GM10266 (cell line): ENCODE measurements around the gene WRAP53.

Experiments used
- DNase-seq: peaks from one replicate; pipeline ENCODE4 v3.0.0; 2012; ENCODE audit errors: extremely low spot score
- TF ChIP-seq, protein P1 (sequence below): IDR thresholded peaks from 2 replicates; pipeline ENCODE4 v1.5.1; 2012; ENCODE audit warnings: mild to moderate bottlenecking, low read depth; ENCODE audit not compliant: control insufficient read depth, insufficient read depth; ENCODE audit errors: missing control alignments

WRAP53 gene

DNA sequence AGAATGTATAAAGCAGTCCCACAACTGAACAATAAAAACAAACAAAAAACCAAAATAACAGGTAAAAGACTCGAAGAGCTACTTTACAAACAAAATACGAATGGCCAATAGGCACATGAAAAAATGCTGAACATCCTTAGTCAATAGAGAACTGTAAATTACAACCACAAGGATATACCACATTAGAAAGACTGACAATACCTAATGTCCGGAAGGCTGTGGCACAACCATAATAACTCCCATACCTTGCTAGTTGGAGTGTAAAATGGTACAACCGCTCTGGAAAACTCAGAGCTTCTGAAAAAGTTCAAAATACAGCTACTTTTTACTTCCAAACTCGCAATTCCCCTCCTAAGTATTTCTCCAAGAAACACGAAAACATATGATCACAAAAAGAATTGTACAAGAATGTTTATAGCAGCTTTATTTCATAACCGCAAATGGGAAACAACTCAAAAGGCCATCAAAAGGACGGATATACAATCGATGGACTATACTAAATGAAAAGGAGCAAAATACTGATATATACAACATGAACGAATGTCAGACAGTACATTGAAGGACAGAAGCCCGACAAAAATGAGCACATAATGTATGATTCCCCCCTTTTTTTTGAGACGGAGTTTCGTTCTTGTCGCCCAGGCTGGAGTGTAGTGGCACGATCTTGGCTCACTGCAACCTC is 3.3 kb upstream of the WRAP53 start:
- no peak for DNase-seq
- TF ChIP-seq, protein P1, sequence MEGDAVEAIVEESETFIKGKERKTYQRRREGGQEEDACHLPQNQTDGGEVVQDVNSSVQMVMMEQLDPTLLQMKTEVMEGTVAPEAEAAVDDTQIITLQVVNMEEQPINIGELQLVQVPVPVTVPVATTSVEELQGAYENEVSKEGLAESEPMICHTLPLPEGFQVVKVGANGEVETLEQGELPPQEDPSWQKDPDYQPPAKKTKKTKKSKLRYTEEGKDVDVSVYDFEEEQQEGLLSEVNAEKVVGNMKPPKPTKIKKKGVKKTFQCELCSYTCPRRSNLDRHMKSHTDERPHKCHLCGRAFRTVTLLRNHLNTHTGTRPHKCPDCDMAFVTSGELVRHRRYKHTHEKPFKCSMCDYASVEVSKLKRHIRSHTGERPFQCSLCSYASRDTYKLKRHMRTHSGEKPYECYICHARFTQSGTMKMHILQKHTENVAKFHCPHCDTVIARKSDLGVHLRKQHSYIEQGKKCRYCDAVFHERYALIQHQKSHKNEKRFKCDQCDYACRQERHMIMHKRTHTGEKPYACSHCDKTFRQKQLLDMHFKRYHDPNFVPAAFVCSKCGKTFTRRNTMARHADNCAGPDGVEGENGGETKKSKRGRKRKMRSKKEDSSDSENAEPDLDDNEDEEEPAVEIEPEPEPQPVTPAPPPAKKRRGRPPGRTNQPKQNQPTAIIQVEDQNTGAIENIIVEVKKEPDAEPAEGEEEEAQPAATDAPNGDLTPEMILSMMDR = no peak

DNA sequence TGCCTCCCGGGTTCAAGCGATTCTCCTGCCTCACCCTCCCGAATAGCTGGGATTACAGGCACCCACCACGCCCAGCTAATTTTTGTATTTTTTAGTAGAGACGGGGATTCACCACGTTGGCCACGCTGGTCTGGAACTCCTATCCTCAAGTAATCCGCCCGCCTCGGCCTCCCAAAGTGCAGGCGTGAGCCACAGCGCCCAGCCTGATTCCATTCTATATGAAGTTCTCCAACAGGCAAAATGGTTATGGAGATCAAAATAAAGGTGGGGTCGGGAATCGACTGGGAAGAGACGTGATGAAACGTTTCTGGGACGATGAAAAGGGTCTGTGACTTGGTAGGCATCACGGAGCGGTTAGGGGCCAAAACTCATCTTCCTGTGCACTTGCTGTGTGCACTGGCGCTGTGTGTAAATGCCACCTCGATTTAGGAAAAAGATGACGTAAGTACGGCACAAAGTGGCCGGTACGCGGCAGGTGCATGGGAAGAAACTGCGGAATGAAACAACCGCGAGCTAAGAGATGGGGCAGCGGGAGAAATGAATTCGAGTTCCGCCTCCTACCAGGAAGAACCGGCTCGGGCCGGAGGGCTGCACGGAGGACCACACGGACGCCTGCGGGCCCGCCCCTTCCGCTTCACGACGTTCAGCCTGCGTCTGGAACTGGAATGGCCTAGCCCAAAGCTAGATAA is 2.6 kb upstream of the WRAP53 start:
- TF ChIP-seq, protein P1 = no peak
- DNase-seq = peak; percentile 85

DNA sequence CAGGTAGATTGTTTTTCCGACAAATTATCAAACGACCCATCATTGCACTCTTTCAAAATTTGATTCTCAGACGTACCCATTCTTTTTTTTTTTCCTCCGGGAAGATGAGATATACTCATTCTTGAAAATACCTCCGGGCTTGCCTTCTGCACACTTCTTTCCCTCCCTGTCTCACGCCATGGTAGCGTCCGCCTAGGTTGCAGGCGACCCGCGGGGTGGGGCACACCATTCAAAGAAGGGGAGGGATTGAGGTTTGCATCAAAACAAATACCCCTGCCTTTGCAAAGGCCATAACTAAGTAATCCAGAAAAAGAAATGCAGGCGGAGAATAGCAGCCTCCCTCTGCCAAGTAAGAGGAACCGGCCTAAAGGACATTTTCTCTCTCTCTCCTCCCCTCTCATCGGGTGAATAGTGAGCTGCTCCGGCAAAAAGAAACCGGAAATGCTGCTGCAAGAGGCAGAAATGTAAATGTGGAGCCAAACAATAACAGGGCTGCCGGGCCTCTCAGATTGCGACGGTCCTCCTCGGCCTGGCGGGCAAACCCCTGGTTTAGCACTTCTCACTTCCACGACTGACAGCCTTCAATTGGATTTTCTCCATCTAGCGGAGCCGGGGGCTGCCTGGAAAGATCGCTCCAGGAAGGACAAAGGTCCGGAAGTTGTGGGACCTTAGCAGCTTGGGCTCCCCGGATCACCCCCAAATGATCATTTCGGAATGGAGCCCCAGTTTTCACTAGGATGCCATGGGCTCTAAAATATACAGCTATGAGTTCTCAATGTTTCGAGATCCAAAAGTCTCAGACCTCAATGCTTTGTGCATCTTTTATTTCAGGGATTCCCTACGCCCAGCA is 1.8 kb upstream of the WRAP53 start:
- peak; percentile 70 for DNase-seq

DNA sequence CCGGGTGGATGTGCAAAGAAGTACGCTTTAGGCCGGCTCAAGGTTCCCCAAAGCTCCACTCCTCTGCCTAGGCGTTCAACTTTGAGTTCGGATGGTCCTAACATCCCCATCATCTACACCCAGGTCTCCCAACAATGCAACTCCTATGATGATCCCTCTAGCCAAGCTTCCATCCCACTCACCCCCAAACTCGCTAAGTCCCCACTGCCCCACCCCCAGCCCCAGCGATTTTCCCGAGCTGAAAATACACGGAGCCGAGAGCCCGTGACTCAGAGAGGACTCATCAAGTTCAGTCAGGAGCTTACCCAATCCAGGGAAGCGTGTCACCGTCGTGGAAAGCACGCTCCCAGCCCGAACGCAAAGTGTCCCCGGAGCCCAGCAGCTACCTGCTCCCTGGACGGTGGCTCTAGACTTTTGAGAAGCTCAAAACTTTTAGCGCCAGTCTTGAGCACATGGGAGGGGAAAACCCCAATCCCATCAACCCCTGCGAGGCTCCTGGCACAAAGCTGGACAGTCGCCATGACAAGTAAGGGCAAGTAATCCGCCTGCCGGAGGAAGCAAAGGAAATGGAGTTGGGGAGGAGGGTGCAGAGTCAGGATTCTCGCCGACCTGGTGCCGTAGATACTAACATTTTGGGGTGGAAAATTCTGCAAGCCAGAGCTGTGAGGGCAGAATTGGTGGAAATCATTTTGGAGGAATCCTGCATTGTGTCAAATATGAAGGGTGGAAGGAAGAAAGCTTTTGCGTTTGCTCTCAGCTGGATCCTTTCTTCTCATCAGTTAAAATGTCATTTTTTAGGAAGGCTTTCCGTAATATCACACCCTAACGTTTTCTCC is 987 bp upstream of the WRAP53 start, which contains the start of gene TP53:
Gene TP53, minus strand, starts transcription at position 419 of the 836 bp plus-strand sequence. CDS start 10,896 bp downstream, outside the sequence.
- TF ChIP-seq, protein P1 = no peak
- peak; percentile 84 for DNase-seq

More for the DNA sequence above, 1.8 kb upstream of the WRAP53 start:
- TF ChIP-seq, protein P1 = no peak

DNA sequence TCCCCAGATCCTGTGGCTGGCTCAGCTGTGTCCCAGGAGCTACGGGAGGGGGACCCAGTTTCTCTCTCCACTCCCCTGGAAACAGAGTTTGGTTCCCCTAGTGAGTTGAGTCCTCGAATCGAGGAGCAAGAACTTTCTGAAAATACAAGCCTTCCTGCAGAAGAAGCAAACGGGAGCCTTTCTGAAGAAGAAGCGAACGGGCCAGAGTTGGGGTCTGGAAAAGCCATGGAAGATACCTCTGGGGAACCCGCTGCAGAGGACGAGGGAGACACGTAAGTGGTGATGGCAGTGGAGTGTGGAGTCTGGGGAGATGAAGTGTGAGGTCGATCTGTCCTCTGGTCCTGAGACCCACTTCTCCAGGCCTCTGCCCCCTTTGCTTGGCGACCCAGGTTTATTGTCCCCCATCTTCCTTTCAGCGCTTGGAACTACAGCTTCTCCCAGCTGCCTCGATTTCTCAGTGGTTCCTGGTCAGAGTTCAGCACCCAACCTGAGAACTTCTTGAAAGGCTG is 585 bp downstream of the WRAP53 start:
- no peak for DNase-seq
- TF ChIP-seq, protein P1 = no peak

DNA sequence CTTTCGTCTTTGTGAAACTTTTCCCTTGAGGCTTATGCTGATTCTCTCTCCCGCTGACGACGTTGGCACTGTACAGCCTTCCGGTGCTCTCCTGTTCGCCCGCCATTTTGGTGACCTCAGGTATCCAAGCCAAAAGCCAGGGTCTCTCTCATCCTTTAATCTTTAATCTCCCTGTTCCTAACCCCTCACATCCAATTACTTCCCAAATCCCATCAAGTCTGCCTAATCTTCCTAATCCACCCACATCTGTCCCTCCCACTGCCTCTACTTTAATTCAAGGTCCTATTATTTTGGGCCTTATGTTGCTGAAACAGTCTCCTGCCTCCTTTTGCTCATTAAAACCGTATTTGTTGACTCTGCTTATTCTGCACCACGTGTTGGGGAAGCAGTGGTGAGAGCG is 7.3 kb downstream of the WRAP53 start:
- TF ChIP-seq, protein P1 = no peak
- no peak for DNase-seq
